ENCODE measurements around the gene ADAM10. TPM values are rescaled to one million over a fixed set of nuclear protein-coding genes. Genes with fewer than 3 reads are reported as not detected.

Gene ADAM10
- total and polyA plus RNA-seq, 11 donors: 8.4 to 128 (median 67.0) TPM

DNA sequence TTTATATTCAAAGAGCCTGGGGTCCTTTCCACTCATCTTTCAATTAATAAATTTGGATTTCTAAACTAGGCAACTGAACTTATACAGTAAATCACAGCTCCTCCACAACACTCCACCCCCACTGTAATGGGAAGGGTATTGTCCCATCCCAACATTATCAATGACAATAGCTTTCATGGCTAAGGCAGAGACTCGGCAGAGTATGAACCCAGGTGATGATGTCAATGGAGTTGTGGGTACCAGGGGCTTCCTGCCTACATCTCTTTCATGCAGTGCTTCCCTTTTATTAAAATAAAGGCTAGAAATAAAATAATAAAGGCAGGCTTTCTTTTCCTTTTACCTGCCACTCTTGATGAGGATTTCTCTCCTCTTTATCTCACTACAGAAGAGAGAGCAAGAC, 109.5 kb downstream of the ADAM10 start:
- Histone ChIP-seq H3K27me3 (no peaks in the 10 kb centered on the region), H3K9me3 (no peaks in the 10 kb centered on the region), H3K4me1 (no peaks in the 10 kb centered on the region), H3K4me3 (no peak overlapping the region), H3K27ac (no peak overlapping the region), H3K36me3 (peaks cover 0 to 87% (median 61%) of the 10 kb centered on the region in 9 donors)
- 79 to 97% (median 91%) methylated on average over 1 of the region's 1 CpG for WGBS, 4 donors
- intact Hi-C loops (cut with DNase I): loop anchor here in 1 of 10 donors (10.0 kb wide), 1 partner anchor 195 kb away; no protein-coding TSS in a partner anchor
- TF ChIP-seq, protein P1, sequence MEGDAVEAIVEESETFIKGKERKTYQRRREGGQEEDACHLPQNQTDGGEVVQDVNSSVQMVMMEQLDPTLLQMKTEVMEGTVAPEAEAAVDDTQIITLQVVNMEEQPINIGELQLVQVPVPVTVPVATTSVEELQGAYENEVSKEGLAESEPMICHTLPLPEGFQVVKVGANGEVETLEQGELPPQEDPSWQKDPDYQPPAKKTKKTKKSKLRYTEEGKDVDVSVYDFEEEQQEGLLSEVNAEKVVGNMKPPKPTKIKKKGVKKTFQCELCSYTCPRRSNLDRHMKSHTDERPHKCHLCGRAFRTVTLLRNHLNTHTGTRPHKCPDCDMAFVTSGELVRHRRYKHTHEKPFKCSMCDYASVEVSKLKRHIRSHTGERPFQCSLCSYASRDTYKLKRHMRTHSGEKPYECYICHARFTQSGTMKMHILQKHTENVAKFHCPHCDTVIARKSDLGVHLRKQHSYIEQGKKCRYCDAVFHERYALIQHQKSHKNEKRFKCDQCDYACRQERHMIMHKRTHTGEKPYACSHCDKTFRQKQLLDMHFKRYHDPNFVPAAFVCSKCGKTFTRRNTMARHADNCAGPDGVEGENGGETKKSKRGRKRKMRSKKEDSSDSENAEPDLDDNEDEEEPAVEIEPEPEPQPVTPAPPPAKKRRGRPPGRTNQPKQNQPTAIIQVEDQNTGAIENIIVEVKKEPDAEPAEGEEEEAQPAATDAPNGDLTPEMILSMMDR (IDR thresholded peaks at IDR 0.05): no peak
- no peak for TF ChIP-seq POLR2A (IDR thresholded peaks at IDR 0.05)
- DNase-seq (no peak), ATAC-seq (no peak)

DNA sequence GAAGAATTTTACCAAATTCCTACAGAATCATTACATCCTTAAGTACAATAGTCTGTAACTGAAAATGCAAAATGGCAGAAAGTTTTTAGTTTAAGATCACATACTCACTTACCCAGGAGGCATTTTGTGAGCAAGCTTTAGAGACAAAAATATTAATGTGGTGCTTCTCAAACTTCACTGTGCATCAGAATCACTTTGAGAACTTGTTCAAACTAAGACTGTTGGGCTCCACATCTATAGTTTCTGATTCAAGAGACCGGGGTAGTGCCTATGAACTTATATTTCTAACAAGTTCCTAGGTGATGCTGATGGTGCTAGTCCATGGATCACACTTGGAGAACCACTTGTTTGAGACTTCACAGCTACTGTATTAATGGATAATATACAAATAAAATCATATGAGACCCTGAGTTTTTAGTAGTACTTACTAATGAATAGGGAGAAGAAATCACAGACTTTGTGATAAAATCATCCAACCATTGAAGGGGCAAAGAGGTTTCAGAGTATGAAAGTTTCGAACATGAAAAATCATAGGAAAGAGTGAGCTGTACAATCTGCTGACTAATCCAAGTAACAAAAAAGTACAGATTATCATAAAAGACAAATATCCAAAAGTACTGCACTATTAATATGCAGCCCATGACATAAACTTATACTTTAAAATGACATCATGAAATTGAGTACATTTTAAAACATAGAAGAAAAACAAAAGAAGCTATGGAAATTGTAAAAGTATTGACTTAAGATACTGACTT, 110.3 kb downstream of the ADAM10 start:
- no peak overlapping the region for H3K4me3 ChIP-seq
- ATAC-seq: no peak

DNA sequence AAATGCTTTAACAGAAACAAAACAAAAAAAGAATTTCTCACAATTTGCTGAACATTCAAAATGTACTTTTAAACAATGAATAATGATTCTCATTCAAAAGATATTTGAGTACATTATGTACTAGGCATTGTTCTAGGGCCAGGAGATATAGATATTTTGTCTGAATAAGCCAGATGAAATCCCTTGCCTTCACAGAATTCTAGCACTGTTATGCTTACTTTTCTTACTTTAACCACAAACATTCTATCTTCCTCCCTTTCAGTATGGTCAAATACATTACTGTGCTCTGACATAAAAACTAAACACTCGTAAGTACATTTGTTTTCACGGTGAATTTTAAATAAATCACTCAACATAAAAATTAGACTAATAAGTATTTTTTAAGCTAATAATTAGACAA, 116.7 kb downstream of the ADAM10 start:
- no peak overlapping the region for H3K4me3 ChIP-seq
- 94 to 99% (median 97%) methylated on average over 2 of the region's 2 CpGs for WGBS, 4 donors
- ATAC-seq: no peak
- TF ChIP-seq, protein P1 (IDR thresholded peaks at IDR 0.05): no peak
- TF ChIP-seq POLR2A (IDR thresholded peaks at IDR 0.05): no peak
- no peaks in the 10 kb centered on the region for H3K27me3 ChIP-seq
- H3K27ac ChIP-seq: peak overlapping the region in 1 of 12 donors; percentile 20
- H3K4me1 ChIP-seq: peaks cover 0 to 29% (median 13%) of the 10 kb centered on the region in 12 donors
- DNase-seq: no peak
- intact Hi-C loops (cut with DNase I): loop anchor here in 1 of 10 donors (10.0 kb wide), 1 partner anchor 188 kb away; no protein-coding TSS in a partner anchor
- no peaks in the 10 kb centered on the region for H3K9me3 ChIP-seq
- H3K36me3 ChIP-seq: peaks cover 0 to 46% (median 33%) of the 10 kb centered on the region in 9 donors

More for the DNA sequence above, 110.3 kb downstream of the ADAM10 start:
- TF ChIP-seq, protein P1 (IDR thresholded peaks at IDR 0.05): no peak
- no peak for TF ChIP-seq POLR2A (IDR thresholded peaks at IDR 0.05)
- no peaks in the 10 kb centered on the region for H3K4me1 ChIP-seq
- H3K27me3 ChIP-seq: no peaks in the 10 kb centered on the region
- DNase-seq: no peak
- 96 to 98% (median 98%) methylated on average over 2 of the region's 2 CpGs for WGBS, 4 donors
- H3K36me3 ChIP-seq: peaks cover 0 to 82% (median 57%) of the 10 kb centered on the region in 9 donors
- intact Hi-C loops (cut with DNase I): loop anchor here in 1 of 10 donors (10.0 kb wide), 1 partner anchor 194 kb away; no protein-coding TSS in a partner anchor
- no peak overlapping the region for H3K27ac ChIP-seq
- no peaks in the 10 kb centered on the region for H3K9me3 ChIP-seq

DNA sequence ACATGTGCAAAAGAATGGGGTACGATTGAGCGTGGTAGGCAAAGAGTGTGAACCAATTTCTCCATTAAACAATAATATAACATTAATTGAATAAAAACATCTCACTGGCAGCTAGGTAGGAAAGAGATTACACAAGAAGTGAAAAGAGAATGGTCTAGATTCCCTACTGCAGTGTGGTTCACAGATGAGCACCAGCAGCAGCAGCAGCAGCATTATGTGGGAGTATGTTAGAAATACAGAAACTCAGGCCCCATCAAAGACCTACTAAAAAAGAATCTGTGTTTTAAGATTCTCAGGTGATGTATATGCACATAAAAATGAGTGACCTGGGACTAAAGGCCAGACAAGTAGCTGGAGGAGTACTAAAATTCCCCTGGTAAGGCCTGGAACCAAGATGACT, 118.2 kb downstream of the ADAM10 start:
- intact Hi-C loops (cut with DNase I): loop anchor here in 1 of 10 donors (10.0 kb wide), 1 partner anchor 187 kb away; no protein-coding TSS in a partner anchor
- H3K27me3 ChIP-seq: no peaks in the 10 kb centered on the region
- no peak overlapping the region for H3K4me3 ChIP-seq
- 95 to 100% (median 99%) methylated on average over 2 of the region's 2 CpGs for WGBS, 4 donors
- H3K9me3 ChIP-seq: no peaks in the 10 kb centered on the region
- peaks cover 0 to 44% (median 33%) of the 10 kb centered on the region in 9 donors for H3K36me3 ChIP-seq
- peaks cover 0 to 37% (median 19%) of the 10 kb centered on the region in 12 donors for H3K4me1 ChIP-seq
- TF ChIP-seq, protein P1 (IDR thresholded peaks at IDR 0.05): no peak
- TF ChIP-seq POLR2A (IDR thresholded peaks at IDR 0.05): no peak
- ATAC-seq (no peak), DNase-seq (no peak)
- no peak overlapping the region for H3K27ac ChIP-seq
